Epithelial cell of esophagus (primary cell): Measurements from ENCODE around the gene ELL.

Experiments
- DNase-seq: peaks from one replicate; pipeline ENCODE4 v3.0.0; 2010; ENCODE audit warnings: low read depth
- H3K4me3 ChIP-seq: 2 replicates; pipeline ENCODE4 v1.5.1; 2011; ENCODE audit warnings: mild to moderate bottlenecking, low read length, control low read depth
- CTCF ChIP-seq: IDR thresholded peaks from 2 replicates; pipeline ENCODE4 v1.5.1; 2011; ENCODE audit warnings: low read depth, mild to moderate bottlenecking, low read length, control low read depth, inconsistent platforms; ENCODE audit not compliant: insufficient read depth; ENCODE audit errors: missing control alignments

ELL gene

GRCh38 chr19:18557411-18558201, 35.7 kb upstream of the ELL start, which contains the start of gene KXD1:
Gene KXD1, plus strand, starts transcription at chr19:18557870. Its CDS starts 4,187 bp downstream, at chr19:18562057.
- peak; percentile 99 for DNase-seq
- peak within 1 kb of the TSS; percentile 96 for H3K4me3 ChIP-seq
- no peak for TF ChIP-seq CTCF

GRCh38 chr19:18551631-18552030, 29.8 kb upstream of the ELL start:
- no peak for DNase-seq
- no peak overlapping the region for H3K4me3 ChIP-seq
- TF ChIP-seq CTCF = no peak

- DNase-seq = peak; percentile 83
- peak overlapping the region; percentile 46 for H3K4me3 ChIP-seq
- TF ChIP-seq CTCF = no peak
Measured at GRCh38 chr19:18543814-18544475, 22.1 kb upstream of the ELL start.

GRCh38 chr19:18542941-18543813, 21.3 kb upstream of the ELL start, which contains the start of gene FKBP8:
Gene FKBP8, minus strand, starts transcription at chr19:18543573. Its CDS starts 1,603 bp downstream, at chr19:18541970.
- DNase-seq = peak; percentile 89
- TF ChIP-seq CTCF = no peak
- H3K4me3 ChIP-seq = peak within 1 kb of the TSS; percentile 69

- no peak for DNase-seq
- H3K4me3 ChIP-seq = peak overlapping the region; percentile 69
- no peak for TF ChIP-seq CTCF
Measured at GRCh38 chr19:18541992-18542940, 20.4 kb upstream of the ELL start.
